ENCODE data around the gene SMCO2.

Gene SMCO2

GRCh38 chr12:27446436-27446835, at the start of gene SMCO2:
SMCO2 (plus strand) TSS chr12:27446736; CDS start chr12:27470632, 23,896 bp downstream.
- DNase-seq, result no peak

- DNase-seq, result no peak
These were observed 48.1 kb upstream of the SMCO2 start for GRCh38 chr12:27398466-27398865.

GRCh38 chr12:27399074-27399473, 47.5 kb upstream of the SMCO2 start:
- no peak for DNase-seq

GRCh38 chr12:27400856-27401354, 45.6 kb upstream of the SMCO2 start:
- DNase-seq, result no peak

- no peak for DNase-seq
These were observed 34.5 kb upstream of the SMCO2 start for GRCh38 chr12:27412047-27412446.

GRCh38 chr12:27422697-27423096, 23.8 kb upstream of the SMCO2 start:
- no peak for DNase-seq

- no peak for DNase-seq
These were observed 21.8 kb upstream of the SMCO2 start for GRCh38 chr12:27424631-27425230.

GRCh38 chr12:27425306-27425705, 21.2 kb upstream of the SMCO2 start:
- DNase-seq, result no peak

- DNase-seq, result no peak
These were observed 19.6 kb upstream of the SMCO2 start for GRCh38 chr12:27426743-27427487.

- no peak for DNase-seq
These were observed 18.7 kb upstream of the SMCO2 start for GRCh38 chr12:27427824-27428223.

- no peak for DNase-seq
These were observed 18.1 kb upstream of the SMCO2 start for GRCh38 chr12:27428466-27428865.

- DNase-seq, result no peak
These were observed 16.9 kb upstream of the SMCO2 start for GRCh38 chr12:27429606-27430005.

- no peak for DNase-seq
These were observed 15.4 kb upstream of the SMCO2 start for GRCh38 chr12:27431185-27431584.

GRCh38 chr12:27434673-27435565, 11.6 kb upstream of the SMCO2 start:
- DNase-seq, result peak; percentile 55

- DNase-seq, result no peak
These were observed 10.5 kb upstream of the SMCO2 start for GRCh38 chr12:27436029-27436428.

GRCh38 chr12:27436768-27437167, 9.8 kb upstream of the SMCO2 start:
- DNase-seq, result no peak

GRCh38 chr12:27437839-27438238, 8.7 kb upstream of the SMCO2 start:
- DNase-seq, result no peak

- no peak for DNase-seq
These were observed 1.2 kb downstream of the SMCO2 start for GRCh38 chr12:27447761-27448160.

- DNase-seq, result no peak
These were observed 2.5 kb downstream of the SMCO2 start for GRCh38 chr12:27449026-27449425.

GRCh38 chr12:27449893-27450534, 3.5 kb downstream of the SMCO2 start:
- DNase-seq, result no peak

- no peak for DNase-seq
These were observed 4.7 kb downstream of the SMCO2 start for GRCh38 chr12:27451036-27451825.

GRCh38 chr12:27453421-27453820, 6.9 kb downstream of the SMCO2 start:
- DNase-seq, result no peak
